ENCODE data around the gene AGAP4.
"Not testable (repeated sequence)": the region's sequence is repeated elsewhere in the genome, so short reads cannot be mapped to it uniquely, and the experiment has no call there.

DNA sequence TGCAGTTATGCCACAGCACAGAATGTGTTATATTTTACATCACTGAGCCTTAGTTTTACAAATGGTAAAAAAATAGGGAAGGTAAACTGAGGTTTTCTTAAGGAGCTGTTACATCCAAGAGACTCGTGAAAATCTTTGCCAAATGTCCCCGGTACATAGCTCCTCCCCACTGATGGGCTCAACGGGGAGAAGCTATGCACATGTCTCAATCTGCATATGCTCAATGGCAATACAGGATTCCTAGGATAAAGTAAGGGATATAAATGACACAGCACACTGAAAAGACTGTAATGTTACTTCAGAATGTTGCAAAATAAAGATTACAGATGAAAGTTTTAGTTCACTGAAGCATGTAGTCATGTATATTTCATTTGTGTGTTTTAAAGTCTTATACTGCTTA is 17.0 kb upstream of the AGAP4 start:
- TF ChIP-seq, protein P1, sequence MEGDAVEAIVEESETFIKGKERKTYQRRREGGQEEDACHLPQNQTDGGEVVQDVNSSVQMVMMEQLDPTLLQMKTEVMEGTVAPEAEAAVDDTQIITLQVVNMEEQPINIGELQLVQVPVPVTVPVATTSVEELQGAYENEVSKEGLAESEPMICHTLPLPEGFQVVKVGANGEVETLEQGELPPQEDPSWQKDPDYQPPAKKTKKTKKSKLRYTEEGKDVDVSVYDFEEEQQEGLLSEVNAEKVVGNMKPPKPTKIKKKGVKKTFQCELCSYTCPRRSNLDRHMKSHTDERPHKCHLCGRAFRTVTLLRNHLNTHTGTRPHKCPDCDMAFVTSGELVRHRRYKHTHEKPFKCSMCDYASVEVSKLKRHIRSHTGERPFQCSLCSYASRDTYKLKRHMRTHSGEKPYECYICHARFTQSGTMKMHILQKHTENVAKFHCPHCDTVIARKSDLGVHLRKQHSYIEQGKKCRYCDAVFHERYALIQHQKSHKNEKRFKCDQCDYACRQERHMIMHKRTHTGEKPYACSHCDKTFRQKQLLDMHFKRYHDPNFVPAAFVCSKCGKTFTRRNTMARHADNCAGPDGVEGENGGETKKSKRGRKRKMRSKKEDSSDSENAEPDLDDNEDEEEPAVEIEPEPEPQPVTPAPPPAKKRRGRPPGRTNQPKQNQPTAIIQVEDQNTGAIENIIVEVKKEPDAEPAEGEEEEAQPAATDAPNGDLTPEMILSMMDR (IDR thresholded peaks at IDR 0.05; ENCODE audit: low read depth, low read length) = not testable (repeated sequence)
- TF ChIP-seq, protein P2, sequence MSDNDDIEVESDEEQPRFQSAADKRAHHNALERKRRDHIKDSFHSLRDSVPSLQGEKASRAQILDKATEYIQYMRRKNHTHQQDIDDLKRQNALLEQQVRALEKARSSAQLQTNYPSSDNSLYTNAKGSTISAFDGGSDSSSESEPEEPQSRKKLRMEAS (IDR thresholded peaks at IDR 0.05; ENCODE audit: low read depth, low read length) = not testable (repeated sequence)
- not testable (repeated sequence) for TF ChIP-seq POLR2A (IDR thresholded peaks at IDR 0.05; ENCODE audit: extremely low read depth, insufficient read length)

Measured in NB4 (cell line).